SK-N-SH (cell line): ENCODE measurements around the gene KRT16. TPM values are rescaled to one million over a fixed set of nuclear protein-coding genes. Genes with fewer than 3 reads are reported as not detected.

ENCODE experiments used
- CTCF ChIA-PET: fragments of 300-600, 350-600 bp; formaldehyde crosslinking; extraction: SDS; loops from one replicate; lab custom pipeline; 2021; lab: Yijun Ruan, JAX
- POLR2A ChIA-PET: fragments of 350-600 bp; sonication (Branson Sonifier 250); formaldehyde crosslinking; extraction: SDS; loops from one replicate; lab custom pipeline; 2020; ENCODE audit warnings: antibody characterized with exemption, inconsistent platforms; lab: Yijun Ruan, JAX
- DNase-seq: peaks from one replicate; pipeline ENCODE4 v3.0.0; 2012
- H2AFZ ChIP-seq: fragments of 200-600 bp; sonication (generic); 2 replicates; pipeline ENCODE4 v1.8.1; 2016; ENCODE audit warnings: antibody characterized with exemption, mild to moderate bottlenecking, low read depth
- H3F3A ChIP-seq: fragments of 200-600 bp; sonication (generic); replicated peaks from 2 replicates; pipeline ENCODE3; 2016; ENCODE audit warnings: antibody characterized with exemption, mild to moderate bottlenecking; ENCODE audit not compliant: insufficient read depth
- H3K27ac ChIP-seq, 2 experiments: fragments of 200-500 bp in 1 of 2; fragments of 200-600 bp in 1 of 2; sonication (Bioruptor generic) in 1 of 2; sonication (generic), shearing (Covaris generic) in 1 of 2; 2 replicates each; pipeline versions ENCODE4 v1.5.1 to v1.6.1; 2014 to 2016; ENCODE audit warnings: low read depth in 2 of 2, inconsistent platforms in 1 of 2, low read length in 1 of 2, mild to moderate bottlenecking in 1 of 2, mixed read lengths in 1 of 2
- H3K27me3 ChIP-seq: fragments of 200-600 bp; sonication (generic), shearing (Covaris generic); 2 replicates; pipeline ENCODE4 v1.6.1; 2016; ENCODE audit warnings: mixed run types; ENCODE audit not compliant: insufficient read depth
- H3K36me3 ChIP-seq, 2 experiments: fragments of 200-500 bp in 1 of 2; fragments of 200-600 bp in 1 of 2; sonication (Bioruptor generic) in 1 of 2; sonication (generic) in 1 of 2; replicated peaks in 1 of 2; 2 replicates each; pipeline versions ENCODE3 to v1.5.1; 2014 to 2016; ENCODE audit warnings: low read length in 1 of 2, mild to moderate bottlenecking in 1 of 2; ENCODE audit not compliant: insufficient read depth in 2 of 2, control insufficient read depth in 1 of 2
- H3K4me1 ChIP-seq, 2 experiments: fragments of 200-500 bp in 1 of 2; fragments of 200-600 bp in 1 of 2; sonication (Bioruptor generic) in 1 of 2; sonication (generic), shearing (Covaris generic) in 1 of 2; 2 replicates each; pipeline versions ENCODE4 v1.5.1 to v1.6.1; 2014 to 2016; ENCODE audit warnings: low read depth in 1 of 2, low read length in 1 of 2, mixed run types in 1 of 2; ENCODE audit not compliant: insufficient read depth in 2 of 2, control insufficient read depth in 1 of 2
- H3K4me2 ChIP-seq: fragments of 200-600 bp; sonication (generic), shearing (Covaris generic); 2 replicates; pipeline ENCODE4 v1.6.1; 2017; ENCODE audit warnings: mixed run types
- H3K4me3 ChIP-seq, 2 experiments: fragments of 200-500 bp in 1 of 2; fragments of 200-600 bp in 1 of 2; sonication (Bioruptor generic) in 1 of 2; sonication (generic), shearing (Covaris generic) in 1 of 2; 2 replicates each; pipeline versions ENCODE4 v1.5.1 to v1.8.1; 2014 to 2016; ENCODE audit warnings: low read depth in 2 of 2, inconsistent platforms in 1 of 2, low read length in 1 of 2, mild to moderate bottlenecking in 1 of 2, mixed read lengths in 1 of 2, moderate library complexity in 1 of 2
- H3K79me2 ChIP-seq: fragments of 200-600 bp; sonication (generic); 2 replicates; pipeline ENCODE4 v1.8.1; 2017; ENCODE audit warnings: mild to moderate bottlenecking; ENCODE audit not compliant: insufficient read depth
- H3K9ac ChIP-seq: fragments of 200-600 bp; sonication (generic); 2 replicates; pipeline ENCODE4 v1.6.1; 2017; ENCODE audit warnings: mixed run types
- H3K9me2 ChIP-seq: fragments of 200-600 bp; sonication (generic); 2 replicates; pipeline ENCODE4 v1.6.1; 2017; ENCODE audit warnings: mixed run types
- H3K9me3 ChIP-seq: fragments of 200-600 bp; sonication (generic); 2 replicates; pipeline ENCODE4 v1.6.1; 2017; ENCODE audit warnings: mixed run types, mild to moderate bottlenecking, moderate library complexity
- H4K20me1 ChIP-seq: fragments of 200-600 bp; sonication (generic); 2 replicates; pipeline ENCODE4 v1.6.1; 2017; ENCODE audit warnings: mild to moderate bottlenecking, mixed run types; ENCODE audit not compliant: insufficient read depth
- ELF1 ChIP-seq: IDR thresholded peaks from 2 replicates; pipeline ENCODE4 v1.4.0; 2012
- EP300 ChIP-seq, 2 experiments: IDR thresholded peaks; 2 replicates each; pipeline versions ENCODE4 v1.4.0 to v1.6.1; 2012; ENCODE audit warnings: borderline replicate concordance in 1 of 2, low read depth in 1 of 2, low read length in 1 of 2
- FOSL2 ChIP-seq: IDR thresholded peaks from 2 replicates; pipeline ENCODE4 v1.4.0; 2012; ENCODE audit warnings: low read depth, mild to moderate bottlenecking, moderate library complexity, borderline replicate concordance
- FOXJ3 ChIP-seq: sonication (generic); formaldehyde crosslinking; IDR thresholded peaks from 2 replicates; pipeline ENCODE4 v1.5.1; 2020; ENCODE audit warnings: mild to moderate bottlenecking, missing genetic modification reagents
- GABPA ChIP-seq: IDR thresholded peaks from 2 replicates; pipeline ENCODE4 v1.4.0; 2012; ENCODE audit warnings: low read depth, mild to moderate bottlenecking
- GATA2 ChIP-seq: sonication (generic); formaldehyde crosslinking; IDR thresholded peaks from 2 replicates; pipeline ENCODE4 v1.5.0; 2020; ENCODE audit warnings: mild to moderate bottlenecking, missing genetic modification reagents
- JUND ChIP-seq: IDR thresholded peaks from 2 replicates; pipeline ENCODE4 v1.4.0; 2012
- MEF2A ChIP-seq: IDR thresholded peaks from 2 replicates; pipeline ENCODE4 v1.4.0; 2012; ENCODE audit warnings: low read depth, borderline replicate concordance
- NFIC ChIP-seq: IDR thresholded peaks from 2 replicates; pipeline ENCODE4 v1.4.0; 2012; ENCODE audit warnings: borderline replicate concordance
- NRF1 ChIP-seq: IDR thresholded peaks from 2 replicates; pipeline ENCODE4 v1.6.1; 2012; ENCODE audit warnings: low read depth, mild to moderate bottlenecking, low read length
- RCOR1 ChIP-seq: fragments of 150-350 bp; IDR thresholded peaks from 2 replicates; pipeline ENCODE4 v1.6.1; 2017; ENCODE audit warnings: antibody characterized with exemption, low read length
- RFX5 ChIP-seq: IDR thresholded peaks from 2 replicates; pipeline ENCODE4 v1.6.1; 2012; ENCODE audit warnings: mild to moderate bottlenecking, improper control_type of control experiment, low read length
- RXRA ChIP-seq: IDR thresholded peaks from 2 replicates; pipeline ENCODE4 v1.4.0; 2012; ENCODE audit warnings: low read depth, mild to moderate bottlenecking, borderline replicate concordance
- SIN3A ChIP-seq: IDR thresholded peaks from 2 replicates; pipeline ENCODE4 v1.6.1; 2012; ENCODE audit warnings: low read depth, mild to moderate bottlenecking, low read length, moderate library complexity, borderline replicate concordance
- TAF1 ChIP-seq: IDR thresholded peaks from 2 replicates; pipeline ENCODE4 v1.6.1; 2012; ENCODE audit warnings: low read depth, mild to moderate bottlenecking, low read length, moderate library complexity, borderline replicate concordance
- TCF12 ChIP-seq: IDR thresholded peaks from 2 replicates; pipeline ENCODE4 v1.4.0; 2012
- YY1 ChIP-seq: IDR thresholded peaks from 2 replicates; pipeline ENCODE4 v1.4.0; 2012; ENCODE audit warnings: low read depth, mild to moderate bottlenecking
- WGBS: methylation state at CpG from one replicate; pipeline ENCODE4 v1.1.6; 2017; ENCODE audit warnings: low lambda C conversion rate; 5-methylcytosine and 5-hydroxymethylcytosine counted together
- polyA plus RNA-seq, 3 experiments: library from polyadenylated mRNA; depleted of rRNA; stranded (reverse); fragments of >200 nt; gene quantifications; 2 replicates each; pipeline ENCODE4 v1.2.3, GENCODE V29; 2012
- TF ChIP-seq, protein P1 (sequence below): fragments of 200-600 bp; sonication (generic); IDR thresholded peaks from 2 replicates; pipeline ENCODE4 v1.6.1; 2017; ENCODE audit warnings: antibody characterized with exemption, mild to moderate bottlenecking, moderate library complexity
- TF ChIP-seq, protein P2 (sequence below): fragments of 150-350 bp; IDR thresholded peaks from 2 replicates; pipeline ENCODE4 v1.6.1; 2016; ENCODE audit warnings: mild to moderate bottlenecking, low read depth, low read length
- TF ChIP-seq, protein P3 (sequence below): IDR thresholded peaks from 2 replicates; pipeline ENCODE4 v1.6.1; 2012; ENCODE audit warnings: mild to moderate bottlenecking, low read depth, low read length, moderate library complexity
- TF ChIP-seq, protein P4 (sequence below): IDR thresholded peaks from 2 replicates; pipeline ENCODE4 v1.4.0; 2012; ENCODE audit warnings: low read depth, borderline replicate concordance

Gene KRT16
- polyA plus RNA-seq, 1 of the 3 experiments (the other 2 are of a cell fraction): not detected

DNA sequence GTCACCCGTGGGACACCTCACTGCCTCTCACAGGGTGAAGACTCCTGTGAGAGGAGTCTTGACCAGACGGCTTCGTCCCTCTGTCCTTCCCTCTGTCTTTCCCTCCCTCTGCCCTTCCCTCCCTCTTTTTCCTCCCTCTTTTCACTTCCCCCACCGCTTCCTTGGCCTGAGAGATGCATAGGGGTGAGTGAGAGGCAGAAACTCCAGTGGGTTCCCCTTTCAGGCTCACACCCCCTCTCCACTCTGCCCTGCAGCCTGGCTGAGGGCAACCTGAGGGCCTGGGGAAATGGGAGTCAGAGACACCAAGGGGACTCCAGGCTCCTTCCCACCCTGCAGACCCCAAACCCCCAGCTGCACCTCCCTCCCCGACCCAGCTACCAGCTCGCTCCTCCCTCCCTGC lies 26.4 kb upstream of the KRT16 start:
- CTCF ChIA-PET: interaction anchor here (7.3 to 20.6 kb wide), 3 partner anchors 10 to 88 kb away, joined by 79 to 646 read pairs (median 516); no protein-coding TSS in a partner anchor
- Histone ChIP-seq H3K4me2 (no peak overlapping the region), H3K36me3 (no peaks in the 10 kb centered on the region), H3K27me3 (no peaks in the 10 kb centered on the region), H3K27ac (no peak overlapping the region), H3K9me2 (no peaks in the 10 kb centered on the region), H4K20me1 (no peaks in the 10 kb centered on the region), H3K9me3 (no peaks in the 10 kb centered on the region), H3K9ac (no peak overlapping the region), H3K79me2 (no peaks in the 10 kb centered on the region), H3K4me3 (no peak overlapping the region), H3K4me1 (peaks cover 0 to 22% of the 10 kb centered on the region in 2 experiments; a peak in 2 of 4 replicates), H3F3A (no peaks in the 10 kb centered on the region), H2AFZ (no peak overlapping the region)
- WGBS: 74% methylated on average over 5 of the region's 6 CpGs
- DNase-seq: no peak
- TF ChIP-seq NRF1 (no peak), GATA2 (no peak), SIN3A (no peak), RCOR1 (no peak), TAF1 (no peak)
- TF ChIP-seq, protein P1, sequence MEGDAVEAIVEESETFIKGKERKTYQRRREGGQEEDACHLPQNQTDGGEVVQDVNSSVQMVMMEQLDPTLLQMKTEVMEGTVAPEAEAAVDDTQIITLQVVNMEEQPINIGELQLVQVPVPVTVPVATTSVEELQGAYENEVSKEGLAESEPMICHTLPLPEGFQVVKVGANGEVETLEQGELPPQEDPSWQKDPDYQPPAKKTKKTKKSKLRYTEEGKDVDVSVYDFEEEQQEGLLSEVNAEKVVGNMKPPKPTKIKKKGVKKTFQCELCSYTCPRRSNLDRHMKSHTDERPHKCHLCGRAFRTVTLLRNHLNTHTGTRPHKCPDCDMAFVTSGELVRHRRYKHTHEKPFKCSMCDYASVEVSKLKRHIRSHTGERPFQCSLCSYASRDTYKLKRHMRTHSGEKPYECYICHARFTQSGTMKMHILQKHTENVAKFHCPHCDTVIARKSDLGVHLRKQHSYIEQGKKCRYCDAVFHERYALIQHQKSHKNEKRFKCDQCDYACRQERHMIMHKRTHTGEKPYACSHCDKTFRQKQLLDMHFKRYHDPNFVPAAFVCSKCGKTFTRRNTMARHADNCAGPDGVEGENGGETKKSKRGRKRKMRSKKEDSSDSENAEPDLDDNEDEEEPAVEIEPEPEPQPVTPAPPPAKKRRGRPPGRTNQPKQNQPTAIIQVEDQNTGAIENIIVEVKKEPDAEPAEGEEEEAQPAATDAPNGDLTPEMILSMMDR: no peak
- TF ChIP-seq, protein P2, sequence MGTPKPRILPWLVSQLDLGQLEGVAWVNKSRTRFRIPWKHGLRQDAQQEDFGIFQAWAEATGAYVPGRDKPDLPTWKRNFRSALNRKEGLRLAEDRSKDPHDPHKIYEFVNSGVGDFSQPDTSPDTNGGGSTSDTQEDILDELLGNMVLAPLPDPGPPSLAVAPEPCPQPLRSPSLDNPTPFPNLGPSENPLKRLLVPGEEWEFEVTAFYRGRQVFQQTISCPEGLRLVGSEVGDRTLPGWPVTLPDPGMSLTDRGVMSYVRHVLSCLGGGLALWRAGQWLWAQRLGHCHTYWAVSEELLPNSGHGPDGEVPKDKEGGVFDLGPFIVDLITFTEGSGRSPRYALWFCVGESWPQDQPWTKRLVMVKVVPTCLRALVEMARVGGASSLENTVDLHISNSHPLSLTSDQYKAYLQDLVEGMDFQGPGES: no peak
- POLR2A ChIA-PET: no interaction called here

DNA sequence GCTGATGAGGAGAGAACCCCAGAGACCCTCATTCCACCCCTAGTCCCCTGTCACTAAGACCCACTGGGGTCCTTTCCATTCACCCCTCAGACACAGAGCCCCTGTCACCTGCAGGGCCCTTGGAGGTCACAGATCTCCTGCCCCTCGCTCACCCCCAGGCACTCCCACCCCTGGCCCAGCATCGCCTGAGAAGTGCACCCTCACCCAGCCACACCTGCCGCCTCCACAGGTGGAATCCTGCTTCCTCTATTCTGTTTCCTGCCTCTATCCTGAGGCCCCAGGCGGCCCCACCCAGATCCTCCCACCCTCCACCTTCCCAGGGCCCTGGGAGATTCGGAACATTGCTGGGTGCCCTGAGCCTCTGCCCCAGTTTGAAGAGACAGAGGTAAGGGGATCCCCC lies 25.6 kb upstream of the KRT16 start:
- Histone ChIP-seq H3K4me3 (no peak overlapping the region), H2AFZ (no peak overlapping the region), H3K9ac (no peak overlapping the region), H3K9me2 (no peaks in the 10 kb centered on the region), H3K27ac (no peak overlapping the region), H3K4me1 (peaks cover 0 to 22% of the 10 kb centered on the region in 2 experiments; a peak in 2 of 4 replicates), H3K4me2 (no peak overlapping the region), H3K36me3 (no peaks in the 10 kb centered on the region), H4K20me1 (no peaks in the 10 kb centered on the region), H3K79me2 (no peaks in the 10 kb centered on the region), H3K27me3 (no peaks in the 10 kb centered on the region), H3F3A (no peaks in the 10 kb centered on the region), H3K9me3 (no peaks in the 10 kb centered on the region)
- ChIA-PET CTCF (interaction anchor here (1.3 to 7.3 kb wide), 3 partner anchors 10 to 88 kb away, joined by 6 to 79 read pairs (median 45); no protein-coding TSS in a partner anchor), POLR2A (no interaction called here)
- 54% methylated on average over 5 of the region's 5 CpGs for WGBS
- DNase-seq: no peak
- TF ChIP-seq MEF2A (no peak), FOXJ3 (CRISPR knock-in tag) (no peak), TCF12 (no peak), RXRA (no peak), NRF1 (no peak), GATA2 (no peak), SIN3A (no peak), GABPA (no peak), JUND (no peak), YY1 (no peak), NFIC (no peak), TAF1 (no peak), ELF1 (no peak), RFX5 (no peak), FOSL2 (no peak), EP300 (IDR thresholded peaks at IDR 0.05; ENCODE audit: borderline replicate concordance in 1 of 2, low read depth in 1 of 2, low read length in 1 of 2) (no peak)
- TF ChIP-seq, protein P3, sequence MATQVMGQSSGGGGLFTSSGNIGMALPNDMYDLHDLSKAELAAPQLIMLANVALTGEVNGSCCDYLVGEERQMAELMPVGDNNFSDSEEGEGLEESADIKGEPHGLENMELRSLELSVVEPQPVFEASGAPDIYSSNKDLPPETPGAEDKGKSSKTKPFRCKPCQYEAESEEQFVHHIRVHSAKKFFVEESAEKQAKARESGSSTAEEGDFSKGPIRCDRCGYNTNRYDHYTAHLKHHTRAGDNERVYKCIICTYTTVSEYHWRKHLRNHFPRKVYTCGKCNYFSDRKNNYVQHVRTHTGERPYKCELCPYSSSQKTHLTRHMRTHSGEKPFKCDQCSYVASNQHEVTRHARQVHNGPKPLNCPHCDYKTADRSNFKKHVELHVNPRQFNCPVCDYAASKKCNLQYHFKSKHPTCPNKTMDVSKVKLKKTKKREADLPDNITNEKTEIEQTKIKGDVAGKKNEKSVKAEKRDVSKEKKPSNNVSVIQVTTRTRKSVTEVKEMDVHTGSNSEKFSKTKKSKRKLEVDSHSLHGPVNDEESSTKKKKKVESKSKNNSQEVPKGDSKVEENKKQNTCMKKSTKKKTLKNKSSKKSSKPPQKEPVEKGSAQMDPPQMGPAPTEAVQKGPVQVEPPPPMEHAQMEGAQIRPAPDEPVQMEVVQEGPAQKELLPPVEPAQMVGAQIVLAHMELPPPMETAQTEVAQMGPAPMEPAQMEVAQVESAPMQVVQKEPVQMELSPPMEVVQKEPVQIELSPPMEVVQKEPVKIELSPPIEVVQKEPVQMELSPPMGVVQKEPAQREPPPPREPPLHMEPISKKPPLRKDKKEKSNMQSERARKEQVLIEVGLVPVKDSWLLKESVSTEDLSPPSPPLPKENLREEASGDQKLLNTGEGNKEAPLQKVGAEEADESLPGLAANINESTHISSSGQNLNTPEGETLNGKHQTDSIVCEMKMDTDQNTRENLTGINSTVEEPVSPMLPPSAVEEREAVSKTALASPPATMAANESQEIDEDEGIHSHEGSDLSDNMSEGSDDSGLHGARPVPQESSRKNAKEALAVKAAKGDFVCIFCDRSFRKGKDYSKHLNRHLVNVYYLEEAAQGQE: no peak
- TF ChIP-seq, protein P4, sequence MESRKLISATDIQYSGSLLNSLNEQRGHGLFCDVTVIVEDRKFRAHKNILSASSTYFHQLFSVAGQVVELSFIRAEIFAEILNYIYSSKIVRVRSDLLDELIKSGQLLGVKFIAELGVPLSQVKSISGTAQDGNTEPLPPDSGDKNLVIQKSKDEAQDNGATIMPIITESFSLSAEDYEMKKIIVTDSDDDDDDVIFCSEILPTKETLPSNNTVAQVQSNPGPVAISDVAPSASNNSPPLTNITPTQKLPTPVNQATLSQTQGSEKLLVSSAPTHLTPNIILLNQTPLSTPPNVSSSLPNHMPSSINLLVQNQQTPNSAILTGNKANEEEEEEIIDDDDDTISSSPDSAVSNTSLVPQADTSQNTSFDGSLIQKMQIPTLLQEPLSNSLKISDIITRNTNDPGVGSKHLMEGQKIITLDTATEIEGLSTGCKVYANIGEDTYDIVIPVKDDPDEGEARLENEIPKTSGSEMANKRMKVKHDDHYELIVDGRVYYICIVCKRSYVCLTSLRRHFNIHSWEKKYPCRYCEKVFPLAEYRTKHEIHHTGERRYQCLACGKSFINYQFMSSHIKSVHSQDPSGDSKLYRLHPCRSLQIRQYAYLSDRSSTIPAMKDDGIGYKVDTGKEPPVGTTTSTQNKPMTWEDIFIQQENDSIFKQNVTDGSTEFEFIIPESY: no peak
